GM12874 (cell line): ENCODE data around the gene BRSK1.

Experiments used
- TF ChIP-seq, protein P1 (sequence below): IDR thresholded peaks from 2 replicates; pipeline ENCODE4 v1.5.1; 2011; ENCODE audit warnings: low read depth, mild to moderate bottlenecking, control low read depth, low read length, moderate library complexity; ENCODE audit not compliant: insufficient read depth

Gene BRSK1

DNA sequence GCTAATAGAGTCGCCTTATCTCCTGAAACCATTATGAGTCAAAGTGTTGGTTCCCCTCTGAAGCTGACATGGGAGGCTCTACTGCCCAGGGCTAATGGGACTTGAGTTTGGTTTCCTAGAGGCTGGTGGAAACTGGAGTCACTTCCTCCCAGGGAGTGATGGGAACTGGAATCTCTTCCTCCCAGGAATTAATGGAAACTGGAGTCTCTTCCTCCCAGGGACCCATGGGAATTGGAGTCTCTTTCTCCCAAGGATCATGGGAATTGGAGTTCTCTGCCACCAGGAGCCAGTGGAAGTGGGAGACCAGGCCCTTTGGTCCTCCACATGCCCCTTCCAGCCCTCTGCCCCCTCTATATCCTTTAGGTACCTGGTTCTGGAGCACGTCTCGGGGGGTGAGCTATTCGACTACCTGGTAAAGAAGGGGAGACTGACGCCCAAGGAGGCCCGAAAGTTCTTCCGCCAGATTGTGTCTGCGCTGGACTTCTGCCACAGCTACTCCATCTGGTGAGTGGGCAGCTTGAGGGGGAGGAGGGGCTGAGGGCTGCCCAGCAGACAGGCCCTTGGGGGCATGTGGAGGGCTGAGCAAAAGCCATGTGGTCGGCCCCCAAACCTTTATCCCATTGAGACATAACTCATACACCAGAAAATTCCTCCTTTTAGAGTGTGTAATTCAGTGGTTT, 5.5 kb downstream of the BRSK1 start:
- TF ChIP-seq, protein P1, sequence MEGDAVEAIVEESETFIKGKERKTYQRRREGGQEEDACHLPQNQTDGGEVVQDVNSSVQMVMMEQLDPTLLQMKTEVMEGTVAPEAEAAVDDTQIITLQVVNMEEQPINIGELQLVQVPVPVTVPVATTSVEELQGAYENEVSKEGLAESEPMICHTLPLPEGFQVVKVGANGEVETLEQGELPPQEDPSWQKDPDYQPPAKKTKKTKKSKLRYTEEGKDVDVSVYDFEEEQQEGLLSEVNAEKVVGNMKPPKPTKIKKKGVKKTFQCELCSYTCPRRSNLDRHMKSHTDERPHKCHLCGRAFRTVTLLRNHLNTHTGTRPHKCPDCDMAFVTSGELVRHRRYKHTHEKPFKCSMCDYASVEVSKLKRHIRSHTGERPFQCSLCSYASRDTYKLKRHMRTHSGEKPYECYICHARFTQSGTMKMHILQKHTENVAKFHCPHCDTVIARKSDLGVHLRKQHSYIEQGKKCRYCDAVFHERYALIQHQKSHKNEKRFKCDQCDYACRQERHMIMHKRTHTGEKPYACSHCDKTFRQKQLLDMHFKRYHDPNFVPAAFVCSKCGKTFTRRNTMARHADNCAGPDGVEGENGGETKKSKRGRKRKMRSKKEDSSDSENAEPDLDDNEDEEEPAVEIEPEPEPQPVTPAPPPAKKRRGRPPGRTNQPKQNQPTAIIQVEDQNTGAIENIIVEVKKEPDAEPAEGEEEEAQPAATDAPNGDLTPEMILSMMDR: no peak

DNA sequence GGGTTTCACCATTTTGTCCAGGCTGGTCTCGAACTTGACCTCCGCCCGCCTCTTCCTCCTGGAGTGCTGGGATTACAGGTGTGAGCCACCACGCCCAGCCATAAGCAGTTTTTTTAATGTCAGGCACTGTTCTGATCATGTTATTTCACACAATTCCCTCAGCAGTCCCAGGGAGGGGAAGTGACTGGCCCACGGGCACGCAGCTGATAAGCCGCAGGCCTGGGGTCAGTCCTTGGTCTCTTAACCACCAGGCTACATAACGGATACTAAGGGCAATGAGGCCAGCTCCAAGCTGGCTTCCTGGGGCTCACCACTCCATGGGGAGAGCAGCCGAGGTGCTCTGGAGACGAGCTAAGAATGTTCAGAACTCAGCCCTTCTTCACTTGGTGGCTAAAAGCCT, 13.5 kb downstream of the BRSK1 start:
- TF ChIP-seq, protein P1: no peak

DNA sequence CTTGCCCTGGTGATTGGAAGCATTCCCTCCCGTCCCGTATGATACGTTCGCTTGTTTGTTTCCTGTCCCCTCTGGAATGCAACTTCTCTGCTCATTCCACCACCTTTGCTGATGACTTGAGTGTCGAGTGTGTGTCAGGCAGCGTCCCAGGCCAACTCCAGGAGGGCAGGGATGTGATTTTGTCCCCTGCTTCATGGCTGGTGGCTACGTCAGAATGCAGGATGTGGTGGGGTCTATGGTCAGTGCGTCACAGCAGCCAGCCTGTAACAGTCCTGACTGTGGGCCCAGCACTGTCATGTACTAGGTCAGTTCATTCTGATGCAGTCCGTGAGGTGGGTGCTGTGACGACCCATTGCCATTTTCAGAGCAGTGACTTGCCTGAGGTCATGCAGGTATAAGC, 16.2 kb downstream of the BRSK1 start:
- TF ChIP-seq, protein P1: no peak

DNA sequence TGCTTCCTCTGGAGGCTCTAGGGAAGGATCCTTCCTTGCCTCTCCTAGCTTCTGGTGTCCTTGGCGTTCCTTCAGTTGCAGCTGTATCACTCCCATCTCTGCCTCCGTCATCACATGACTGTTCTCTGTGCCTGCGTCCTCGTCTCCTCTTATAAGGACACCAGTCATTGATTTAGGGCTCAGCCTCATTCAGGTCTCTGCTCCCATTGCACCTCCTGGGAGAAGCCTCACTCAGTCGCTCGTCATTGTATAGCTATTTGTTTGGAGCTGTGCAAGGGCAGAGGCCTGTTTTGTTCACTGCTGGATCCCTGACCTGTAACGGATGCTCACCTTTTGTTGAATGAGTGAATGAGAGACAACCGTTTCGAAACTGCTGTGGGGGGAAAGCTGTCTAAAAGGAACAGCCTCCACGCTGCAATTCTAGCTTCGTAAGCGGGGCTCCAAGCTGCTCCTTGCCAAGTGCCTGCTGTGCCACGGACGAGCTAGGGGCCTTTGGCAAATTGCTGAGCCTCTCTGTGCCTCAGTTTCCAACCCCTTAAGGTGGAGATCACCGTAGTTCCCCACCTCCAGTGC, 17.2 kb downstream of the BRSK1 start:
- TF ChIP-seq, protein P1: no peak

DNA sequence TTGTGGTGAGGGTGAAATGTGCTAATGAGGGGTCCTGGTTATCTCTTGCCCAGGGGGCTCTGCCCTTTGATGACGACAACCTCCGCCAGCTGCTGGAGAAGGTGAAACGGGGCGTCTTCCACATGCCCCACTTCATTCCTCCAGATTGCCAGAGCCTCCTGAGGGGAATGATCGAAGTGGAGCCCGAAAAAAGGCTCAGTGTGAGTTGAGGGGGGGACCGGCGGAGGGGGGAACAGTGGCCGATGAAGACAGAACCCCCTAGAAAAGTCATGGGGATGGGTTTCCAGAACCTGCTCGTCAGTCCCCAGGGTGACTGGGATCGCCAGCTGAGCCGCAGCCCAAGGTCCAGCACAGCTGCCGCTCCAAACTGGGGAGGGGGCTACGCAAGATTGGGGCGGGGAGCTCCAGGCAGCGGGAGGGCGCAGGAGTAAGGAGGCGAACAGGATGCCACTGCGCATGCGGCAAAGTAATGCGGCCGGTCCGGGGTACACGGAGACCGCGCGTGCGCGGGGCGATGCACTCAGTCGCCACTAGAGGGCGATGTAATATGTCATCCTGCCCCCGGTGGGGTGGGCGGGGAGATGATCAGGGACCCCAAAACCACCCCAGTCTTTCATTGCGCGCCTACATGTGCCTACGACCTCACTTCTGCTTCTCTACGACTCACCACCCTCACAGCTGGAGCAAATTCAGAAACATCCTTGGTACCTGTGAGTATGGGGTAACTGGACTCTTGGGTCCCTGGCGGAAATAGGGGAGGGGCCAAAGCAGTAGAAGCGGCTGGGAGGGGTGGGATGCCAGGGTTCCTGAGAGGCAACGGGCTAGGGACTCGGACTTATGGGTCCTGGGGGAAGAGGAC, 17.9 kb downstream of the BRSK1 start:
- TF ChIP-seq, protein P1: peak; percentile 97

DNA sequence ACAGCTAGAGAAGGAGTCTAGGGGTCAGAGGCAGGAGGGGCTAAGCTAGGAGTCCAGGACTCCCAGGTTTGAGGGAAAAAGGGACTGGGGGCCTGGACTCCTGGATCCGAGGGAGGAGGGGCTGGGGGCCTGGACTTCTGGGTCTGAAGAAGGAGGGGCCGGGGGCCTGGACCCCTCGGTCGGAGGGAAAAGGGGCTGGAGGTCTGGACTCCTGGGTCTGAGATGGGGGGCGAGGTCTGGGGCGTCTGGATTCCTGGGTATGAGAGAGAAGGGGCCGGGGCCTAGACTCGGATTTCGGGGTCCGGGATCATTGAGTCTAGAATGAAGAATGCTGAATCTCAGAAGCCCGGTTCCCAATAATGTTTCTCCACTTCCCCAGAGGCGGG, 18.5 kb downstream of the BRSK1 start:
- TF ChIP-seq, protein P1: no peak

DNA sequence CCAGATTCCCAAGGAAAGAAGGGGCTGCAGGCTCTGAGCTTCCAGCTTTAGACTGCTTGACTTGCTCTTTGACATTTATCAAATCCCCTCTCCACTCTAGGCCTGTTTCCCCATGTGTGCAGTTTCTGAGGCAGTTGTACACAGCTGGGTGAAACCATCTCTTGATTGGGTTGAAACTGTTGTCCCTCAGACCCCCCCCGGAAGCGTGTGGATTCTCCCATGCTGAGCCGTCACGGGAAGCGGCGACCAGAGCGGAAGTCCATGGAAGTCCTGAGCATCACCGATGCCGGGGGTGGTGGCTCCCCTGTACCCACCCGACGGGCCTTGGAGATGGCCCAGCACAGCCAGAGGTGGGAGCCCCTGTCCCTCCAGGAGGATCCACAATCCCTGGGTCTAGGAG, 19.7 kb downstream of the BRSK1 start:
- TF ChIP-seq, protein P1: no peak
